NB4 (cell line): ENCODE measurements around the gene NPAS3.

Experiments used
- CTCF ChIP-seq: IDR thresholded peaks from one replicate; pipeline ENCODE4 v1.5.1; 2012; ENCODE audit warnings: low read depth, low read length
- POLR2A ChIP-seq: IDR thresholded peaks from 2 replicates; pipeline ENCODE4 v1.6.1; 2011; ENCODE audit warnings: mild to moderate bottlenecking; ENCODE audit not compliant: insufficient read length; ENCODE audit errors: extremely low read depth

GRCh38 chr14:33545696-33546095 is 607.0 kb downstream of the NPAS3 start:
- no peak for TF ChIP-seq CTCF
- no peak for TF ChIP-seq POLR2A
